Parathyroid adenoma (tissue), 2 donors: Measurements from ENCODE around the gene COL23A1.

Source experiments
- H2AFZ ChIP-seq: fragments of 300-600 bp; sonication (generic); one replicate; pipeline ENCODE4 v1.7.0; 2017; ENCODE audit warnings: antibody characterized with exemption, mild to moderate bottlenecking
- H3K27ac ChIP-seq: fragments of 300-600 bp; sonication (generic); one replicate; pipeline ENCODE4 v1.7.0; 2017
- H3K27me3 ChIP-seq: fragments of 300-600 bp; sonication (generic); one replicate; pipeline ENCODE4 v1.7.0; 2017; ENCODE audit warnings: low read length; ENCODE audit not compliant: control insufficient read depth, insufficient read depth
- H3K36me3 ChIP-seq: fragments of 300-600 bp; sonication (generic); one replicate; pipeline ENCODE4 v1.7.0; 2017; ENCODE audit warnings: low read length; ENCODE audit not compliant: control insufficient read depth, insufficient read depth
- H3K4me1 ChIP-seq: fragments of 300-600 bp; sonication (generic); one replicate; pipeline ENCODE4 v1.7.0; 2017; ENCODE audit warnings: control low read depth
- H3K4me2 ChIP-seq: fragments of 300-600 bp; sonication (generic); one replicate; pipeline ENCODE4 v1.7.0; 2017; ENCODE audit warnings: low read length
- H3K4me3 ChIP-seq: fragments of 300-600 bp; sonication (generic); one replicate; pipeline ENCODE4 v1.7.0; 2017; ENCODE audit warnings: low read depth, low read length
- H3K79me2 ChIP-seq: fragments of 300-600 bp; sonication (generic); one replicate; pipeline ENCODE4 v1.7.0; 2017; ENCODE audit warnings: control low read depth
- H3K9ac ChIP-seq: fragments of 300-600 bp; sonication (generic); one replicate; pipeline ENCODE4 v1.7.0; 2017; ENCODE audit warnings: mild to moderate bottlenecking
- H3K9me3 ChIP-seq: fragments of 300-600 bp; sonication (generic); one replicate; pipeline ENCODE4 v1.7.0; 2017; ENCODE audit warnings: low read length; ENCODE audit not compliant: control insufficient read depth
- CTCF ChIP-seq: fragments of 300-600 bp; sonication (generic); IDR thresholded peaks from one replicate; pipeline ENCODE4 v1.7.0; 2017; ENCODE audit warnings: antibody characterized with exemption, mild to moderate bottlenecking
- donor health status: primary hyperparathyroidism.

COL23A1 gene

GRCh38 chr5:178590141-178590923, at the start of gene COL23A1:
Gene COL23A1 (minus strand): TSS chr5:178590393.
- Histone ChIP-seq H3K4me1 (peaks cover 6% of the 10 kb centered on the region), H3K36me3 (no peaks in the 10 kb centered on the region), H3K79me2 (no peaks in the 10 kb centered on the region), H2AFZ (peak within 1 kb of the TSS; percentile 86), H3K4me3 (peak within 1 kb of the TSS; percentile 48), H3K9ac (no peak within 1 kb of the TSS), H3K27me3 (no peaks in the 10 kb centered on the region), H3K27ac (no peak within 1 kb of the TSS), H3K4me2 (peak within 1 kb of the TSS; percentile 86), H3K9me3 (no peaks in the 10 kb centered on the region)
- TF ChIP-seq CTCF = peak; percentile 94

GRCh38 chr5:178637356-178638074, 47.3 kb upstream of the COL23A1 start:
- H3K9me3 ChIP-seq = no peaks in the 10 kb centered on the region
- H3K27me3 ChIP-seq = no peaks in the 10 kb centered on the region
- no peak overlapping the region for H3K4me2 ChIP-seq
- no peak overlapping the region for H3K4me3 ChIP-seq
- H3K79me2 ChIP-seq = no peaks in the 10 kb centered on the region
- TF ChIP-seq CTCF = no peak
- H3K9ac ChIP-seq = no peak overlapping the region
- no peaks in the 10 kb centered on the region for H3K4me1 ChIP-seq
- no peaks in the 10 kb centered on the region for H3K36me3 ChIP-seq
- H2AFZ ChIP-seq = no peak overlapping the region
- H3K27ac ChIP-seq = no peak overlapping the region

GRCh38 chr5:178632285-178632684, 42.1 kb upstream of the COL23A1 start:
- Histone ChIP-seq H3K9me3 (no peaks in the 10 kb centered on the region), H3K36me3 (no peaks in the 10 kb centered on the region), H3K4me3 (no peak overlapping the region), H3K79me2 (no peaks in the 10 kb centered on the region), H2AFZ (no peak overlapping the region), H3K4me2 (no peak overlapping the region), H3K27me3 (no peaks in the 10 kb centered on the region), H3K27ac (no peak overlapping the region), H3K4me1 (no peaks in the 10 kb centered on the region), H3K9ac (no peak overlapping the region)
- no peak for TF ChIP-seq CTCF

GRCh38 chr5:178630951-178631350, 40.8 kb upstream of the COL23A1 start:
- Histone ChIP-seq H2AFZ (peak overlapping the region; percentile 38), H3K9me3 (no peaks in the 10 kb centered on the region)

More at GRCh38 chr5:178630951-178631350, 40.8 kb upstream of the COL23A1 start:
- no peaks in the 10 kb centered on the region for H3K27me3 ChIP-seq
- no peak overlapping the region for H3K4me3 ChIP-seq
- no peak overlapping the region for H3K27ac ChIP-seq
- no peaks in the 10 kb centered on the region for H3K79me2 ChIP-seq
- no peak overlapping the region for H3K4me2 ChIP-seq
- H3K36me3 ChIP-seq = no peaks in the 10 kb centered on the region
- H3K9ac ChIP-seq = no peak overlapping the region
- TF ChIP-seq CTCF = no peak
- no peaks in the 10 kb centered on the region for H3K4me1 ChIP-seq
